CD4-positive, alpha-beta T cell (primary cell): ENCODE measurements around the gene EHBP1L1. TPM values are rescaled to one million over a fixed set of nuclear protein-coding genes. Genes with fewer than 3 reads are reported as not detected.

Experiments
- ATAC-seq: fragments of 200-7000 bp; cut with Tn5 transposase; one replicate; pipeline ENCODE4 v1.10.0; 2022; ENCODE audit warnings: mild to moderate bottlenecking; ENCODE audit not compliant: poor library complexity
- CTCF ChIA-PET: fragments of 350-600 bp; sonication (Branson Sonifier 250); formaldehyde crosslinking; loops from one replicate; lab custom pipeline; 2021; ENCODE audit warnings: antibody characterized with exemption, inconsistent platforms; lab: Charles Lee
- POLR2A ChIA-PET: fragments of 350-600 bp; sonication (Branson Sonifier 250); formaldehyde crosslinking; loops from one replicate; lab custom pipeline; 2021; ENCODE audit warnings: antibody characterized with exemption, inconsistent platforms; lab: Charles Lee
- DNase-seq, 14 experiments: peaks; one replicate each; pipeline ENCODE4 v3.0.0-alpha.2; 2013 to 2020; ENCODE audit warnings: mixed read lengths in 2 of 14
- H3K27ac ChIP-seq, 2 donors: one replicate each; pipeline versions ENCODE4 v1.5.1 to v1.7.0; 2013; ENCODE audit warnings: low read length in 2 of 2, low read depth in 1 of 2, mild to moderate bottlenecking in 1 of 2
- H3K27me3 ChIP-seq, 2 experiments: 1 replicate in 1 of 2; 2 replicates in 1 of 2; pipeline versions ENCODE4 v1.6.1 to v1.7.0; 2013; ENCODE audit warnings: low read length in 2 of 2, control low read depth in 1 of 2, mild to moderate bottlenecking in 1 of 2, moderate library complexity in 1 of 2; ENCODE audit not compliant: insufficient read depth in 2 of 2, control insufficient read depth in 1 of 2
- H3K36me3 ChIP-seq: one replicate; pipeline ENCODE4 v1.6.1; 2013; ENCODE audit warnings: low read length, control low read depth; ENCODE audit not compliant: insufficient read depth
- H3K4me1 ChIP-seq: one replicate; pipeline ENCODE4 v1.6.1; 2013; ENCODE audit warnings: low read length, control low read depth; ENCODE audit not compliant: insufficient read depth
- H3K4me3 ChIP-seq: one replicate; pipeline ENCODE4 v1.5.1; 2013; ENCODE audit warnings: mild to moderate bottlenecking, low read length, moderate library complexity
- H3K9me3 ChIP-seq, 2 experiments: 1 replicate in 1 of 2; 2 replicates in 1 of 2; pipeline versions ENCODE4 v1.6.1 to v1.7.0; 2013; ENCODE audit warnings: low read length in 2 of 2, mild to moderate bottlenecking in 2 of 2, control low read depth in 1 of 2, moderate library complexity in 1 of 2; ENCODE audit not compliant: control insufficient read depth in 1 of 2, insufficient read depth in 1 of 2
- H3K27ac Mint-ChIP-seq: one replicate; pipeline ENCODE4 v1.8.0; 2020; ENCODE audit warnings: mixed read lengths
- H3K27me3 Mint-ChIP-seq: one replicate; pipeline ENCODE4 v1.8.0; 2021; ENCODE audit warnings: mixed read lengths
- H3K36me3 Mint-ChIP-seq: one replicate; pipeline ENCODE4 v1.8.0; 2021; ENCODE audit warnings: low read depth, mixed read lengths
- H3K4me1 Mint-ChIP-seq: one replicate; pipeline ENCODE4 v1.8.0; 2021; ENCODE audit warnings: low read depth, mixed read lengths
- H3K4me3 Mint-ChIP-seq: one replicate; pipeline ENCODE4 v1.8.0; 2020; ENCODE audit warnings: mild to moderate bottlenecking, mixed read lengths
- H3K9me3 Mint-ChIP-seq: one replicate; pipeline ENCODE4 v1.8.0; 2020; ENCODE audit warnings: mixed read lengths
- CTCF ChIP-seq: fragments of 200-600 bp; IDR thresholded peaks from one replicate; pipeline ENCODE4 v1.8.0; 2022; ENCODE audit warnings: antibody characterized with exemption, mild to moderate bottlenecking
- intact Hi-C, 2 experiments: fragments of 100-400 bp; cut with DNase I in 1 of 2; cut with micrococcal nuclease in 1 of 2; formaldehyde crosslinking; loops; one replicate each; pipeline versions ENCODE4 v1.15.1 to v1.9.0; 2023 to 2025; cut with DNase I, micrococcal nuclease
- total RNA-seq, 174 experiments: library from RNA in 2 of 174; stranded (reverse) in 2 of 174; gene quantifications; one replicate each; pipeline ENCODE4 v1.2.3 and lab custom pipeline; 2021 to 2026

EHBP1L1 gene
- total RNA-seq, 2 experiments from 2014 or later: 82.6 to 88.5 TPM

GRCh38 chr11:65541093-65541982, 34.5 kb upstream of the EHBP1L1 start:
- no peak for TF ChIP-seq CTCF
- Histone ChIP-seq H3K4me1 (peaks cover 31% of the 10 kb centered on the region), H3K4me3 (peak overlapping the region; percentile 80), H3K27ac (peak overlapping the region; percentile 14 to 64), H3K9me3 (no peaks in the 10 kb centered on the region), H3K36me3 (peaks cover 29% of the 10 kb centered on the region), H3K27me3 (no peaks in the 10 kb centered on the region)
- ATAC-seq: no peak
- Mint-ChIP-seq H3K9me3 (no peaks in the 10 kb centered on the region), H3K27ac (peak overlapping the region; percentile 65), H3K27me3 (no peaks in the 10 kb centered on the region), H3K4me1 (peaks cover 33% of the 10 kb centered on the region), H3K4me3 (peak overlapping the region; percentile 90), H3K36me3 (peaks cover 42% of the 10 kb centered on the region)
- intact Hi-C loops: loop anchor here (1.0 to 5.0 kb wide), 2 partner anchors 11 to 111 kb away; no protein-coding TSS in a partner anchor
- POLR2A ChIA-PET: interaction anchor here (0.5 to 4.8 kb wide), 23 partner anchors 11 to 349 kb away, joined by 3 to 41 read pairs (median 9); partner anchors contain the start of genes CCDC85B, EHBP1L1, FAM89B and KCNK7
- DNase-seq: peak in 1 of 14 experiments; percentile 39
- CTCF ChIA-PET: interaction anchor here (0.6 to 6.5 kb wide), 17 partner anchors 11 to 347 kb away, joined by 3 to 86 read pairs (median 9); partner anchors contain the start of genes EHBP1L1, FAM89B, FIBP and KCNK7

- Mint-ChIP-seq H3K36me3 (peaks cover 45% of the 10 kb centered on the region), H3K4me1 (peaks cover 45% of the 10 kb centered on the region), H3K27ac (peak overlapping the region; percentile 10), H3K27me3 (no peaks in the 10 kb centered on the region), H3K9me3 (no peaks in the 10 kb centered on the region), H3K4me3 (peak overlapping the region; percentile 16)
- peaks cover 45% of the 10 kb centered on the region for H3K4me1 ChIP-seq
- no peak for DNase-seq
- no peaks in the 10 kb centered on the region for H3K27me3 ChIP-seq
- ChIA-PET POLR2A (interaction anchor here (1.0 to 4.8 kb wide), 5 partner anchors 9 to 72 kb away, joined by 3 to 41 read pairs (median 32); partner anchors contain the start of genes MALAT1, MAP3K11 and PCNX3), CTCF (interaction anchor here (1.0 to 6.5 kb wide), 4 partner anchors 17 to 45 kb away, joined by 3 to 86 read pairs (median 34); partner anchors contain the start of genes FAM89B and ZNRD2)
- TF ChIP-seq CTCF: no peak
- no peak for ATAC-seq
- intact Hi-C loops: loop anchor here in 1 of 2 experiments (5.0 kb wide), 1 partner anchor 109 kb away; no protein-coding TSS in a partner anchor
- peaks cover 14% of the 10 kb centered on the region for H3K36me3 ChIP-seq
- no peak overlapping the region for H3K4me3 ChIP-seq
- no peaks in the 10 kb centered on the region for H3K9me3 ChIP-seq
- no peak overlapping the region for H3K27ac ChIP-seq
Measured at GRCh38 chr11:65542738-65543390, 33.0 kb upstream of the EHBP1L1 start.

GRCh38 chr11:65545853-65546216, 30.0 kb upstream of the EHBP1L1 start:
- Mint-ChIP-seq H3K4me3 (peak overlapping the region; percentile 3), H3K36me3 (peaks cover 61% of the 10 kb centered on the region), H3K27me3 (no peaks in the 10 kb centered on the region), H3K27ac (peak overlapping the region; percentile 81), H3K4me1 (peaks cover 64% of the 10 kb centered on the region), H3K9me3 (no peaks in the 10 kb centered on the region)
- TF ChIP-seq CTCF: no peak
- intact Hi-C loops: loop anchor here in 1 of 2 experiments (2.0 kb wide), 1 partner anchor 69 kb away; the partner anchor contains the start of genes MAP3K11 and PCNX3
- Histone ChIP-seq H3K27ac (peak overlapping the region; percentile 52 to 82), H3K27me3 (no peaks in the 10 kb centered on the region), H3K4me1 (peaks cover 51% of the 10 kb centered on the region), H3K9me3 (no peaks in the 10 kb centered on the region), H3K4me3 (peak overlapping the region; percentile 54), H3K36me3 (peaks cover 18% of the 10 kb centered on the region)
- DNase-seq (no peak), ATAC-seq (no peak)
- POLR2A ChIA-PET: interaction anchor here (0.6 to 4.3 kb wide), 8 partner anchors 8 to 69 kb away, joined by 3 to 52 read pairs (median 6); partner anchors contain the start of genes EHBP1L1, FAM89B, MALAT1 and PCNX3
- CTCF ChIA-PET: interaction anchor here (1.0 to 6.5 kb wide), 3 partner anchors 20 to 42 kb away, joined by 3 to 86 read pairs (median 4); partner anchors contain the start of gene EHBP1L1
